ENCODE data around the gene ESAM.

- TF ChIP-seq CTCF (conservative IDR thresholded peaks at IDR 0.05) (no peak), ZFX (IDR thresholded peaks at IDR 0.05) (no peak)
These were observed 12.2 kb downstream of the ESAM start for GRCh38 chr11:124749912-124750311.

All from C4-2B (cell line).